ENCODE measurements around the gene MBOAT2. TPM values are rescaled to one million over a fixed set of nuclear protein-coding genes. Genes with fewer than 3 reads are reported as not detected.

The MBOAT2 gene
- total RNA-seq, 1 experiment from 2014 or later = 34.8 TPM

DNA sequence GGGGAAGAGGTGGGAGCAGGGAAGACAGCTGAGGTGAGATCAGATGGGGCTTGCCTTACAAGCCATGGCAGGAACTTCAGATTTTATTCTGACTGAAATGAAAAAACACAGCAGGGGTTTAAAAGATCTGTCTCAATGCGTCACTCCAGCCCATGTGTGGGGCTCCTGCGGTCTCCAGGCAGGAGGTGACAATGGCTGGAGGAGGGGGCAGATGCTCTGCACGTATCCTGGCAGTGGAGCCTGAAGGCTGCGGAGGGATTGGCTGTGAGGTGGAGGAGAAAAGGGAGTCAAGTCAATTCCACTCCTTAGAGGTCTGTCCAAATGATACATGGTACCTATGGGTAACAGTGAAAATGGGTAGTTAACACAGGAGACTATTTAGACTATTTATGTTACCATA lies 125.6 kb downstream of the MBOAT2 start:
- H3K27me3 ChIP-seq (ENCODE audit: control insufficient read depth, insufficient read depth, low read length) = no peaks in the 10 kb centered on the region
- no peaks in the 10 kb centered on the region for H3K9me3 ChIP-seq (ENCODE audit: control insufficient read depth, insufficient read depth, low read depth, low read length)
- POLR2A ChIA-PET = no interaction called here
- in situ Hi-C loops (cut with HindIII; ENCODE audit: low pct_unique_long_range_greater_than_20kb, low sequenced_read_pairs) = no loop called here
- no peak overlapping the region for H3K4me3 ChIP-seq (ENCODE audit: low read depth in 2 of 2, low read length in 2 of 2)
- no peak for DNase-seq (ENCODE audit: low read depth, low spot score)
- ATAC-seq = no peak
- TF ChIP-seq, protein P1, sequence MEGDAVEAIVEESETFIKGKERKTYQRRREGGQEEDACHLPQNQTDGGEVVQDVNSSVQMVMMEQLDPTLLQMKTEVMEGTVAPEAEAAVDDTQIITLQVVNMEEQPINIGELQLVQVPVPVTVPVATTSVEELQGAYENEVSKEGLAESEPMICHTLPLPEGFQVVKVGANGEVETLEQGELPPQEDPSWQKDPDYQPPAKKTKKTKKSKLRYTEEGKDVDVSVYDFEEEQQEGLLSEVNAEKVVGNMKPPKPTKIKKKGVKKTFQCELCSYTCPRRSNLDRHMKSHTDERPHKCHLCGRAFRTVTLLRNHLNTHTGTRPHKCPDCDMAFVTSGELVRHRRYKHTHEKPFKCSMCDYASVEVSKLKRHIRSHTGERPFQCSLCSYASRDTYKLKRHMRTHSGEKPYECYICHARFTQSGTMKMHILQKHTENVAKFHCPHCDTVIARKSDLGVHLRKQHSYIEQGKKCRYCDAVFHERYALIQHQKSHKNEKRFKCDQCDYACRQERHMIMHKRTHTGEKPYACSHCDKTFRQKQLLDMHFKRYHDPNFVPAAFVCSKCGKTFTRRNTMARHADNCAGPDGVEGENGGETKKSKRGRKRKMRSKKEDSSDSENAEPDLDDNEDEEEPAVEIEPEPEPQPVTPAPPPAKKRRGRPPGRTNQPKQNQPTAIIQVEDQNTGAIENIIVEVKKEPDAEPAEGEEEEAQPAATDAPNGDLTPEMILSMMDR (IDR thresholded peaks at IDR 0.05) = no peak
- TF ChIP-seq TCF7L2 (IDR thresholded peaks at IDR 0.05; ENCODE audit: low read depth, low read length) = no peak
- TF ChIP-seq, protein P2, sequence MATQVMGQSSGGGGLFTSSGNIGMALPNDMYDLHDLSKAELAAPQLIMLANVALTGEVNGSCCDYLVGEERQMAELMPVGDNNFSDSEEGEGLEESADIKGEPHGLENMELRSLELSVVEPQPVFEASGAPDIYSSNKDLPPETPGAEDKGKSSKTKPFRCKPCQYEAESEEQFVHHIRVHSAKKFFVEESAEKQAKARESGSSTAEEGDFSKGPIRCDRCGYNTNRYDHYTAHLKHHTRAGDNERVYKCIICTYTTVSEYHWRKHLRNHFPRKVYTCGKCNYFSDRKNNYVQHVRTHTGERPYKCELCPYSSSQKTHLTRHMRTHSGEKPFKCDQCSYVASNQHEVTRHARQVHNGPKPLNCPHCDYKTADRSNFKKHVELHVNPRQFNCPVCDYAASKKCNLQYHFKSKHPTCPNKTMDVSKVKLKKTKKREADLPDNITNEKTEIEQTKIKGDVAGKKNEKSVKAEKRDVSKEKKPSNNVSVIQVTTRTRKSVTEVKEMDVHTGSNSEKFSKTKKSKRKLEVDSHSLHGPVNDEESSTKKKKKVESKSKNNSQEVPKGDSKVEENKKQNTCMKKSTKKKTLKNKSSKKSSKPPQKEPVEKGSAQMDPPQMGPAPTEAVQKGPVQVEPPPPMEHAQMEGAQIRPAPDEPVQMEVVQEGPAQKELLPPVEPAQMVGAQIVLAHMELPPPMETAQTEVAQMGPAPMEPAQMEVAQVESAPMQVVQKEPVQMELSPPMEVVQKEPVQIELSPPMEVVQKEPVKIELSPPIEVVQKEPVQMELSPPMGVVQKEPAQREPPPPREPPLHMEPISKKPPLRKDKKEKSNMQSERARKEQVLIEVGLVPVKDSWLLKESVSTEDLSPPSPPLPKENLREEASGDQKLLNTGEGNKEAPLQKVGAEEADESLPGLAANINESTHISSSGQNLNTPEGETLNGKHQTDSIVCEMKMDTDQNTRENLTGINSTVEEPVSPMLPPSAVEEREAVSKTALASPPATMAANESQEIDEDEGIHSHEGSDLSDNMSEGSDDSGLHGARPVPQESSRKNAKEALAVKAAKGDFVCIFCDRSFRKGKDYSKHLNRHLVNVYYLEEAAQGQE (IDR thresholded peaks at IDR 0.05; ENCODE audit: insufficient read depth in 1 of 2, low read depth in 2 of 2, low read length in 1 of 2) = no peak
- TF ChIP-seq POLR2AphosphoS5 (IDR thresholded peaks at IDR 0.05; ENCODE audit: low read depth, low read length) = no peak
- TF ChIP-seq SIN3A (IDR thresholded peaks at IDR 0.05; ENCODE audit: borderline replicate concordance, insufficient read depth, low read depth, low read length) = no peak
- CTCF ChIA-PET = no interaction called here
- H3K27ac ChIP-seq (ENCODE audit: low read length) = no peak overlapping the region
- H3K4me1 ChIP-seq (ENCODE audit: control insufficient read depth, insufficient read depth, low read length) = no peaks in the 10 kb centered on the region
- no TSS peak for BruUV-seq (replicated peaks)
- intact Hi-C loops (cut with micrococcal nuclease; ENCODE audit: unreplicated experiment) = no loop called here
- H3K36me3 ChIP-seq (ENCODE audit: control insufficient read depth, insufficient read depth, low read length) = no peaks in the 10 kb centered on the region

DNA sequence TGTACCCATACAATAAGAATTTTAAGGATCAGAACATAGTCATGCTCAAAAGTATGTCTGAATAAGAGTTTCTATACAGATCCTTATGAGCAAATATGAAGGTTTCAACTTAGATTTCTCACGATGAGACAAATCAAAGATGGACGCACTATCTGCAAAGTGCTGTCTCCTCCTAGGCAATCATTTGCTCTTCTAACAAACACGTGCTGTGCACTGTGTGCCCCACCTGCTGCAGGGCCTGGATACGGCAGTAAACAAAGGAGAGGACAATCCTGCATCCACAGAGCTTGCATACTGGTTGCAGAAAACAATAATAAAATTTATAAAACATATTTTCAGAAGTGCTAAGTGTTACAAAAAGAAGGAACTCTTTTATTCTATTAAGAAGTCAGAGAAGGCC lies 126.2 kb downstream of the MBOAT2 start:
- no peaks in the 10 kb centered on the region for H3K4me1 ChIP-seq (ENCODE audit: control insufficient read depth, insufficient read depth, low read length)
- no peak for DNase-seq (ENCODE audit: low read depth, low spot score)
- TF ChIP-seq POLR2AphosphoS5 (IDR thresholded peaks at IDR 0.05; ENCODE audit: low read depth, low read length) = no peak
- no peak for TF ChIP-seq TCF7L2 (IDR thresholded peaks at IDR 0.05; ENCODE audit: low read depth, low read length)
- TF ChIP-seq, protein P2 (IDR thresholded peaks at IDR 0.05; ENCODE audit: insufficient read depth in 1 of 2, low read depth in 2 of 2, low read length in 1 of 2) = no peak
- TF ChIP-seq SIN3A (IDR thresholded peaks at IDR 0.05; ENCODE audit: borderline replicate concordance, insufficient read depth, low read depth, low read length) = no peak
- TF ChIP-seq, protein P1 (IDR thresholded peaks at IDR 0.05) = no peak
- H3K27me3 ChIP-seq (ENCODE audit: control insufficient read depth, insufficient read depth, low read length) = no peaks in the 10 kb centered on the region
- no peaks in the 10 kb centered on the region for H3K36me3 ChIP-seq (ENCODE audit: control insufficient read depth, insufficient read depth, low read length)
- in situ Hi-C loops (cut with HindIII; ENCODE audit: low pct_unique_long_range_greater_than_20kb, low sequenced_read_pairs) (no loop called here), intact Hi-C loops (cut with micrococcal nuclease; ENCODE audit: unreplicated experiment) (no loop called here)
- no peak overlapping the region for H3K27ac ChIP-seq (ENCODE audit: low read length)
- ChIA-PET CTCF (no interaction called here), POLR2A (no interaction called here)
- no peak overlapping the region for H3K4me3 ChIP-seq (ENCODE audit: low read depth in 2 of 2, low read length in 2 of 2)
- no peaks in the 10 kb centered on the region for H3K9me3 ChIP-seq (ENCODE audit: control insufficient read depth, insufficient read depth, low read depth, low read length)
- ATAC-seq = no peak
- no TSS peak for BruUV-seq (replicated peaks)

Measured in Panc1 (cell line).